ENCODE data around the gene KANSL2. TPM values are rescaled to one million over a fixed set of nuclear protein-coding genes. Genes with fewer than 3 reads are reported as not detected.
"Not testable (repeated sequence)": the region's sequence is repeated elsewhere in the genome, so short reads cannot be mapped to it uniquely, and the experiment has no call there.

The KANSL2 gene
- polyA plus RNA-seq (2012; ENCODE audit: low read depth, missing spikeins), result 18.4 TPM

GRCh38 chr12:48681710-48682532 is at the start of gene KANSL2:
TSS of gene KANSL2 (minus strand) at chr12:48682238. CDS start at chr12:48681632, 606 bp downstream.
- FAIRE-seq, result peak; percentile 95
- DNase-seq (ENCODE audit: insufficient read length, low spot score), result peak; percentile 93
- TF ChIP-seq POLR2AphosphoS5 (IDR thresholded peaks at IDR 0.05; ENCODE audit: low read depth, low read length) (peak; percentile 99), SPI1 (IDR thresholded peaks at IDR 0.05; ENCODE audit: low read depth, low read length) (no peak), PAX5 (IDR thresholded peaks at IDR 0.05; ENCODE audit: insufficient read depth, low read length, severe bottlenecking) (no peak), POLR2A (IDR thresholded peaks at IDR 0.05; ENCODE audit: low read depth, low read length) (peak; percentile 99), POU2F2 (IDR thresholded peaks at IDR 0.05; ENCODE audit: low read depth, low read length) (peak; percentile 81; the same call in 1 of the 2 replicates), TAF1 (IDR thresholded peaks at IDR 0.05; ENCODE audit: low read depth, low read length) (peak; percentile 98)

GRCh38 chr12:48728807-48729206 is 46.8 kb upstream of the KANSL2 start:
- DNase-seq (ENCODE audit: insufficient read length, low spot score), result no peak
- FAIRE-seq, result no peak
- TF ChIP-seq SPI1 (IDR thresholded peaks at IDR 0.05; ENCODE audit: low read depth, low read length) (no peak), POLR2A (IDR thresholded peaks at IDR 0.05; ENCODE audit: low read depth, low read length) (no peak), TAF1 (IDR thresholded peaks at IDR 0.05; ENCODE audit: low read depth, low read length) (no peak), PAX5 (IDR thresholded peaks at IDR 0.05; ENCODE audit: insufficient read depth, low read length, severe bottlenecking) (no peak), POU2F2 (IDR thresholded peaks at IDR 0.05; ENCODE audit: low read depth, low read length) (no peak), POLR2AphosphoS5 (IDR thresholded peaks at IDR 0.05; ENCODE audit: low read depth, low read length) (no peak)

- FAIRE-seq; DNase-seq (ENCODE audit: insufficient read length, low spot score): not testable (repeated sequence)
Measured at GRCh38 chr12:48720737-48721136, 38.7 kb upstream of the KANSL2 start.

GRCh38 chr12:48720171-48720570 is 38.1 kb upstream of the KANSL2 start:
- not testable (repeated sequence) for FAIRE-seq

GRCh38 chr12:48719002-48719401 is 37.0 kb upstream of the KANSL2 start:
- DNase-seq (ENCODE audit: insufficient read length, low spot score); FAIRE-seq: not testable (repeated sequence)

More at GRCh38 chr12:48720171-48720570, 38.1 kb upstream of the KANSL2 start:
- not testable (repeated sequence) for DNase-seq (ENCODE audit: insufficient read length, low spot score)

GRCh38 chr12:48717252-48717695 is 35.2 kb upstream of the KANSL2 start:
- TF ChIP-seq POU2F2 (IDR thresholded peaks at IDR 0.05; ENCODE audit: low read depth, low read length), result no peak
- 0 out of 2 replicates have a peak, but pooled peaks have one; percentile 6 for TF ChIP-seq POLR2A (IDR thresholded peaks at IDR 0.05; ENCODE audit: low read depth, low read length)
- peak; percentile 28 for DNase-seq (ENCODE audit: insufficient read length, low spot score)
- FAIRE-seq, result no peak

- TF ChIP-seq PAX5 (IDR thresholded peaks at IDR 0.05; ENCODE audit: insufficient read depth, low read length, severe bottlenecking), result no peak
- TF ChIP-seq POU2F2 (IDR thresholded peaks at IDR 0.05; ENCODE audit: low read depth, low read length), result no peak; the same call in 1 of the 2 replicates
- TF ChIP-seq TAF1 (IDR thresholded peaks at IDR 0.05; ENCODE audit: low read depth, low read length), result peak; percentile 40
- peak; percentile 34; the same call in 1 of the 2 replicates for TF ChIP-seq SPI1 (IDR thresholded peaks at IDR 0.05; ENCODE audit: low read depth, low read length)
- peak; percentile 94 for TF ChIP-seq POLR2A (IDR thresholded peaks at IDR 0.05; ENCODE audit: low read depth, low read length)
- TF ChIP-seq POLR2AphosphoS5 (IDR thresholded peaks at IDR 0.05; ENCODE audit: low read depth, low read length), result peak; percentile 88; the same call in 1 of the 2 replicates
- peak; percentile 99 for FAIRE-seq
- DNase-seq (ENCODE audit: insufficient read length, low spot score), result peak; percentile 91
Measured at GRCh38 chr12:48716493-48717251, 34.6 kb upstream of the KANSL2 start, which contains the start of gene CCNT1. TSS of gene CCNT1 (minus strand) at chr12:48716707. CDS start at chr12:48716675, 32 bp downstream.

- FAIRE-seq (no peak), DNase-seq (ENCODE audit: insufficient read length, low spot score) (no peak)
- TF ChIP-seq POU2F2 (IDR thresholded peaks at IDR 0.05; ENCODE audit: low read depth, low read length), result no peak
- TF ChIP-seq POLR2A (IDR thresholded peaks at IDR 0.05; ENCODE audit: low read depth, low read length), result no peak
- TF ChIP-seq TAF1 (IDR thresholded peaks at IDR 0.05; ENCODE audit: low read depth, low read length), result no peak
- no peak for TF ChIP-seq PAX5 (IDR thresholded peaks at IDR 0.05; ENCODE audit: insufficient read depth, low read length, severe bottlenecking)
- TF ChIP-seq POLR2AphosphoS5 (IDR thresholded peaks at IDR 0.05; ENCODE audit: low read depth, low read length), result no peak
- TF ChIP-seq SPI1 (IDR thresholded peaks at IDR 0.05; ENCODE audit: low read depth, low read length), result no peak
Measured at GRCh38 chr12:48716168-48716492, 34.1 kb upstream of the KANSL2 start.

- no peak for DNase-seq (ENCODE audit: insufficient read length, low spot score)
- FAIRE-seq, result no peak
- no peak for TF ChIP-seq TAF1 (IDR thresholded peaks at IDR 0.05; ENCODE audit: low read depth, low read length)
Measured at GRCh38 chr12:48712209-48712608, 30.2 kb upstream of the KANSL2 start.

GRCh38 chr12:48698822-48699221 is 16.8 kb upstream of the KANSL2 start:
- DNase-seq (ENCODE audit: insufficient read length, low spot score); FAIRE-seq: not testable (repeated sequence)

- DNase-seq (ENCODE audit: insufficient read length, low spot score) (no peak), FAIRE-seq (peak; percentile 13)
Measured at GRCh38 chr12:48696626-48697025, 14.6 kb upstream of the KANSL2 start.

More at GRCh38 chr12:48696626-48697025, 14.6 kb upstream of the KANSL2 start:
- TF ChIP-seq PAX5 (IDR thresholded peaks at IDR 0.05; ENCODE audit: insufficient read depth, low read length, severe bottlenecking) (no peak), SPI1 (IDR thresholded peaks at IDR 0.05; ENCODE audit: low read depth, low read length) (no peak), TAF1 (IDR thresholded peaks at IDR 0.05; ENCODE audit: low read depth, low read length) (no peak), POLR2A (IDR thresholded peaks at IDR 0.05; ENCODE audit: low read depth, low read length) (no peak), POLR2AphosphoS5 (IDR thresholded peaks at IDR 0.05; ENCODE audit: low read depth, low read length) (no peak), POU2F2 (IDR thresholded peaks at IDR 0.05; ENCODE audit: low read depth, low read length) (no peak)

All from GM12891 (cell line).